Stimulated activated CD4-positive, alpha-beta T cell treated with anti-CD3 and anti-CD28 coated beads, Interleukin-12 subunit alpha, Interleukin-12 subunit beta, amount 100 ng/mL, for 4 hours (primary cell): Measurements from ENCODE around the gene GPC6.

Experiments used
- DNase-seq: peaks from one replicate; pipeline ENCODE4 v3.0.0-alpha.2; 2020

The GPC6 gene

DNA sequence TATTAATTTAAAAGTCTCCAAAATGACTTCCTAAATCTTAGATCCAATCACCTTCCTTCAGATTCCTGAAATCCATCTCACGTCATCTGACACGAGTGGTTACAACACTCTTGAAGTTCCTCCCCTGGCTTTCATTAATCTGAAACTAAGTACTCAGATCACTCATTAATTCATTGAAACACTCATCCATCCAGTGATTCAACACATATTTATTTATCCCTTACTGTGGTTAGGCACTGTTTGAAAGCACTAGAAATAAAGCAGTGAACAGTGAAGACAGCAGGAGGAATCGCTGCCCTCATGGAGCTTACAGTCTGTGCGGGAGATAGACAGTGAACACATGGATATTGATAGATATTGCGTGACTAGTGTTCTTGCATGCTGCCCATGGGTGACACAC lies 780.5 kb downstream of the GPC6 start:
- no peak for DNase-seq

DNA sequence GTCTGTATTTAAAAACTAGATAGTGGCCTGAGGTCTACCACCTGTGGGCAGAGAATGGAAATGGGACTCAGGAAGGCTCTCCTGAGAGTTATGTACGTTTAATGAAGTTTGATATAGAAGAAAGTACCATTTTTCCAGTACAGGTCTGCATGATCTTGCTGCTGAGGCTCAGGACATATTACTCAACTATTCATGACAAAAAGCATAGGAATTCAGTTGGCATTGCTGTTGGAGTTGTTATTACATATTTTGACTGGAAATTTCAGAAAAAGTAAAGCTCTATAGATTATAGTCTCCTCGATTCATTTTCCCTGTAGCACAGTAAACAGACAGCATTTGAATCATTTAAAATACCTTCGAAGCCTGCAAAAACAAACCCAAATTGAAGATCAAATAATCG lies 783.1 kb downstream of the GPC6 start:
- DNase-seq, result no peak

DNA sequence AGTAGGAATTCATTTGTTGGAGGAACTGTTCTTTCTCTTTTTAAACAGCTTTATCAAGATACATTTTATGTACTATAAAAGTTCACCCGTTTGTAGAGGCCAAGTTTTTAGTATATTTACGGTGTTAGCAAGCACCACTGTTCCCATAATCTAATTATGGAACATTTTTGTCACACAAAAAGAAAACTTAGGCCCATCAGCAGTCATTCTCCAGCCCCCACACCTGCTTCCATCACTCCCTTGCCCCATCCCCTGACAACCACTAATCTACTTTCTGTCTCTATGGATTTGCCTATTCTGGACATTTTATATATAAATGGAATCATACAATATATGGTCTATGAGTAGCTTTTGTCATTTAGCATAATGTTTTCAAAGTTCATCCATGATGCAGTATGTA lies 787.9 kb downstream of the GPC6 start:
- DNase-seq, result no peak

DNA sequence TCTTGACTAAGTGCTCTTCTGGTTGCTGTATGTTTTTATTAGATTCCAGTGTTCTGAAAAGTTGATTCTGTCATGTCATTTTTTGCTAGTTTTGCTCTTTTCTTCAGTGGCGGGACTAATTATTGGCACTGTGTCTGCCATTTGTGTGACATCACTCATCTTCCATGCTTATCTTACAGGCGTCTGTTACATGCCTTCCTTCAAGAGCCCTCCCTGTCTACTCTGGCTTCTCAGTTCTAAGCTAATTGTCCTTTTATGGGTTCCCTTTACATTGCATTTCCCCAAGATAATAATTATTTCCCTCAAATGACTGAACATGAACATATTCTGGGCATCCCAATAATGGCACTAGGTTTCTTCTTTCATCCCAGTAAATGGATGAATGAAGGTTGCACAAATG lies 793.8 kb downstream of the GPC6 start:
- no peak for DNase-seq

DNA sequence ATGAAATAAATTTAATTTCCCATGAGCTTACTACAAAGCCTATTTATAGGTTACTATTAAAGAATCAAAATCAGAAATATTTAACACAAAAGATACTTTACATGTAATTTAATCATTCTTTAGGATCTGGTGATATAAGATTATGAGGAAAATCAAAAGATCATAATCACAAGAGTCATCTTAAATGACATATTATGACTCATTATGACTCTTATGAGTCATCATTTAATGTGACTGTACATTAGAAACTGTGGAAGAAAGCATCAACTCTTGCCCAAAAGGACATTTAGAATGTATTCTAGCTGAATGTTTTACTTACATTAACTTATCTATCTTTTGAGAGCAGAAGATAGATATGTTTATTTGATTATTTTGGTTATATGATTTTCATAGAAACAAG lies 794.2 kb downstream of the GPC6 start:
- DNase-seq, result no peak

DNA sequence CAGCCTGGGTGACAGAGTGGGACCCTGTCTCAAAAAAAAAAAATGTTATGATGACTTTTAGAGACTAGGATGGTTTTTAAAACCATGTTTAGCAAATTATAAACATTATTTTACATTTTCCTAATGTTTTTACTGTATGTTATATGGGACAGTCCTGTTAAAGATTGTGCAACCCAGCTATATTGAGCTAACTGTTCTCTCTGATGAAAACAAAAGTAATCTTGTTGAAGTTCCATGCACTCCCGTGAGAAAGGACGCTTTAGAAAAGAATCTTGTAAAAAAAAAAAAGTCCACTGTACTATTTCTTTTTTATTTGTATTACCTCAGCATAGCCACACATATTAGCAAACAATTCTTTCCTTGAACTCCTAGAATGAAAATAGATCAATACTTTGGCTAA lies 801.6 kb downstream of the GPC6 start:
- no peak for DNase-seq

DNA sequence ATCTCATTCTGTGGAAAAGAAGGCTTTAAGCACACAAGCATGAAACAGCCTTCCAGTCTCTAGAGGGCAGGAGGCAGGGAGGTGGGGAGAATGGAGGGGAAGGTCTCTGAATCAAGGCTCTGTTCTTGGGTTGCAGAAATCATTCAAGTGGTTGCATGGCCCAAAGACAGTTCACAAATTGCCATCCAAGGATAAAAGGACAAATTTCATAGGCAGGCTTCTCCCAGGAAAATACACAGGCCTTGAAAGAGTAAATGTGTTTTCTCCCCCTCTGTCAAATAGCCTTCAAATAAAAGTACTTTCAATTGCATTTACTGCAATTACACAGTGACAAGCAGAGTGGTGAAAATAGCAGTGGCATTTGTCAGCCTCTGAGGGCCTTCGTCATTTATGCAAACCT lies 802.0 kb downstream of the GPC6 start:
- no peak for DNase-seq

DNA sequence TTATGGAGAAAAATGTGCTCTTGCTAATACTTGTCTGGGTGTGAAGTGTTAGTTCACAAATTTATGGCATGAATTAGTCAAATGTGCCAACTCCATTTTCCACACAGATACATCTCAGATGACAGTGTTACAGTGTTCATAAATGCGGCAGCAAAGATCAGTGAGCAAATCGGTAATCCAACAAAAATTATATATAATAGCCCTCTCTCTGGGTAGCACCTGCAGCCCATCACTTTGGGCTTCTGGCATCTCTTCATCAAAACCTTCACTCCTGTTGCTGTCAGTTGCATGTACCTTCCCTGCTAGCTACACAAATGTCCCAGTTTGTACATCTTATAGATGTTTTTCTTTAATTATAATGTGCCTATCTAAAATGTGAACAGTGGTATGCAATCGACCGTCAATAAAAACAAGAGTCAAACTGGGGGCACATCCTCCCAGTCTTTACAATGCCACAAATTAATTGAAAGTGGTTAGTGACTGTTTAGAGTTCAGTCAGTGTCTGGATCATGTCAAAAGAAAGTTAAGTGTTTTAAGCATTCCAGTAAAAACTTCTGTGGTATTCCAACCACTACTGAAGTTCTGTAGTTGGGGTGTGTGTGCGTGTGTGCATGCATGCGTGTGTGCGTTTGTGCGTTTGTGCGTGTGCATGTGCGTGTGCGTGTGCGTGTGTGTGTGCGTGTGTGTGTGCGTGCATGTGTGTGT lies 804.0 kb downstream of the GPC6 start:
- DNase-seq, result no peak

DNA sequence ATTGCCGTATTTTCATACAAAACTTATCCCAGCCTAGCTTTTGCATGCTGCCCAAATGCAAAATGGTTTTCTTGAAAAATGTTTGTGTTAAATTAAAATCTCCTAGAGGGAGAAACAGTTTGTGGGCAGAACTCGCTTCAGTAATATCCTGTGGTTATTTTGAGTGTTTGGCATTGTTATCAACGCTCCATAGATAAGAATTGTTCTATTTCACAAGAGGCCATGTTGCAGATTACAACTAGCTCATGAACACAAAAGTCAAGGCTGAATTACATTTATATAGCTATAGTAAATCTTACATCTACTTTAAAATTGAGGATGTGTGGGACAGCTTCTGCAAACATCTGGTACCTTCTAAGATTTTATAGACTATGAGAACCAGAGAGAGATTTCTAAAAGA lies 805.0 kb downstream of the GPC6 start:
- DNase-seq, result no peak

DNA sequence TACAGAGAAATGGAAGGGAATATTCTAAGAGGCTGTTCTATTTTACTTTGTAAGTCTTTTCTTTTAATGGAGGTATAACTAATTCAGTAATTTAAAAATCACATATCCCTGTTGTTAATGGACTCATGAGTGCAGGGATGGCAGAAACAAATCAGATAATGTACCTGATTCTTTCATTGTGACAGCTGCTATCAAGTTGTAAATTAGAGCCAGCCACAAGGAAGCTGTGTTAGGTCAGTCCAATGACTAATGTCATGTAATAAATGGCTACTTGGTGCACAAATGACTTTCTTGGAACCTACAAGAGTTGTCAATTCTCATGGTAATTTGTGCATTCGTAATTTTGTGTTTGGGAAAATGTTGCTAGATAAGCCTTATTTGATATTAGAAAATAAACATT lies 806.5 kb downstream of the GPC6 start:
- DNase-seq, result no peak

DNA sequence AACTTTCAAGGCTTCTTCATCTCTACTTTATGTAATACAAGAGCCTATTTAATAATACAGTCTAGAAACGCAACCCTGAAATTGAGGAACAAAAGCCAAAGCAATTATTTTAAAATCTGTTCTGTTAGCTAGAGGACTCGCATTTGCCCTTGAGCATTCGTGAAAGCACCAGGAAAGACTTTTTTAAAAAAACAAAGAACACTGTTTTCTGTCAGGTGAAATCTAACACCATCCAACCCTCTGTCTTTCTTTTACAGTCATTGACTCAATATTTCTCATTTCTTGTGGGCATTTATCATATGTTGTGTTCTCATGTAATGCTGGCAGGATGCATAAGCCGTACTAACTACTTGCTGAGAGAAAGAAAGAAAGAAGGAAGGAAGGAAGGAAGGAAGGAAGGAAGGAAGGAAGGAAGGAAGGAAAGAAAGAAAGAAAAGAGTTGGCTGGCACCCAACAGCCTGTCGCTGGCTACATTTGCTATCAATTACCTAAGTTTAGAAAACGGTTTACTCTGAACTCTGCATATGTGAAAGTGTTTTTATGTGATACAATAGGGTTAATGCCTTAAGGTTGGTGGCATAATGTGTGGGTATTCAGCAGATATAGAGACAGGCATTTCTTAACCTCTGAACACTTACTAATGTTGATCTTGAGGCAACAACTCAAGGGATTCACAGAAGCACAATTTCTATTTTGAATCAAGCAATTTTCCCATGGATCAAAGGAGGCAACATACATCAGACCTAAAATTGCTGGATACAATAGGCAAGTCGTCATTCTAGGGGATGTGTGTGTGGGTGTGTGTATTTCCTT lies 807.4 kb downstream of the GPC6 start:
- DNase-seq, result no peak

DNA sequence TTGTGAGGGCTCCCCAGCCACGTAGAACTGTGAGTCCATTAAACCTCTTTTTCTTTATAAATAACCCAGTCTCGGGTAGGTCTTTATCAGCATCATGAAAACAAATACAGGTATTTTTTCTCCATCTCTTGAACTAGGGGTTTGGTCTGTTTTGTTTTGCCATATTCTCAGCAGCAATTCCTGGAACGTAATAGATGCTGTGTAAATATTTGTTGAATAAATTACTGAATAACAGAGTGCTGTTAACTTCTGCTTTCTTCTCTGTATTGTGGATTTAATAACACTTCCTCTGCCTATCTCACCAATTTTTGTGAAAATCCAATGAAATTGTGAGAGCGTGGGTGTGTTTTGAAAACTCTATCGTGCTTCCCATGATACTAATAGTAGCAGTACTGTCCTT lies 823.4 kb downstream of the GPC6 start:
- no peak for DNase-seq

DNA sequence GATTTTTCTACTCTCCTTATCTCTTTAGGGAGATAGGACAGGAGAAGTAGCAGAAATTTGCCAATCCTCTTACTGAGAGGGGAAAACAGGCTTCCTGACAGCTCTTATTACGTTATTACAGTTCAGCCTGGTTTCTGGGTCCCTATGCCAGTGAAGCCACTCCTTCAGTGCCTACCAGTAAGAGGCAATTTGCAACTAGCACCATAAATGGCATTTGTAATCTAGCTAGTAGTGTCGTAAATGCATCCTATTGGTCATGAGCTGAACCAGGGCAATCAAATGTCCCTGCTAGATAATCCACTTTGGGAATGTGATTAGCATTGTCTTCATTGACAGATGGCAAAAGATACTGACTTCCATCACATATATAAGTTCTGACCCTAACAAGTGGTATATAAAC lies 824.1 kb downstream of the GPC6 start:
- DNase-seq, result no peak

DNA sequence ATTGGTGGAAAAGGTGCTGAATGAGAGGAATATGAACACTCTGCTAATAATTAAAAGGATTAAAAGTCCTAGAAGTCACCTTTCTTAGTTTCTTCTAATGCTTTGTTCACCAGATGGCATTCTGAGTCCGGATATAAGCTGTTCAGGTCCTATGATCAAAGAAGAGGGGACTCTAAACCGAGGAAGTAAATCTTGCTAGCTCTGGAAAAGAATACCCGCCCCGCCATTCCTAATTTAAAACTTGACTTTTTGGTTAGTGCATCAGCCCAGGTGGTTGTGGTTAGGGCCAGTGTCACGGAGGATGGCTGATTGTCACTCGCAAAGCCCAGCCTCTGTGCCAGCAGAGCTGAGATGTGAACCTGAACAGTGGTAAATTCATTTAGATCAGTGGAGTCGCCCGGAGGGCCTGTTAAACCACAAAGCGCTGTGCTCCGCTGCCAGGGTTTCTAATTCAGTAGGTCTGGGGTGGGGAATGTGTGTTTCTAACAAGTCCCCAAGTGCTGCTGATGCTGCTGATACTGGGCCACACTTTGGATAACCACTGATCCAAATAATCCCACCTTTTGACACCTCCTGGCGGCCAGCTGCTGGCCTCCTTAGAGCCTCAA lies 827.5 kb downstream of the GPC6 start:
- no peak for DNase-seq

DNA sequence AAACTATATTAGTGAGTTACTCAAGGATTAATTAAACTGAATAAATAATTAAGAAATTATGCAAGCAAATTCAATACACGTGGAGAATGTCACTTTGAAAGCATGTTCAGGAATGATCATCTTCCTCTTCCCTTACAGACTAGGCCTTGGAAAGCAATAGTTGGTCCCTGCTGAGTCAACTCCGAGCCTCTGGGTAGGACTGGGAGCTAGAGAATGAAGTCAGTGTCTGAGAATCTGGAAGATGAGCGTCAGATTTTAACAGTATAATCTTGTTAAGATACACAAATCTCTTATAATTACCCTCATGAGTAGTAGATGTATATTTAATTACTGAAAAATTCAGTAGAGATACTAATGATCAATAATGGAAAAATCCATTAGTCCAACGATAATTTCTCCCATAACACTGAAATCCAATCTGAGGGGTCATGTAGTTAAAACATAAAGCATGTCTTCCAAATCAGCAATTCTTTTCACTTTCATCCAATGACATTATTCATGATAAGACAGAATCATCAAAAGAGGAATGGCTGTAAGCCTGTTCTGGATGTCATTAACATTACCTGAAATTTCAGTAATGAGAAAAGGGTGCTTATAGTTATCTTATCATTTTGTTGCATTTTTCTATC lies 829.9 kb downstream of the GPC6 start:
- DNase-seq, result no peak

DNA sequence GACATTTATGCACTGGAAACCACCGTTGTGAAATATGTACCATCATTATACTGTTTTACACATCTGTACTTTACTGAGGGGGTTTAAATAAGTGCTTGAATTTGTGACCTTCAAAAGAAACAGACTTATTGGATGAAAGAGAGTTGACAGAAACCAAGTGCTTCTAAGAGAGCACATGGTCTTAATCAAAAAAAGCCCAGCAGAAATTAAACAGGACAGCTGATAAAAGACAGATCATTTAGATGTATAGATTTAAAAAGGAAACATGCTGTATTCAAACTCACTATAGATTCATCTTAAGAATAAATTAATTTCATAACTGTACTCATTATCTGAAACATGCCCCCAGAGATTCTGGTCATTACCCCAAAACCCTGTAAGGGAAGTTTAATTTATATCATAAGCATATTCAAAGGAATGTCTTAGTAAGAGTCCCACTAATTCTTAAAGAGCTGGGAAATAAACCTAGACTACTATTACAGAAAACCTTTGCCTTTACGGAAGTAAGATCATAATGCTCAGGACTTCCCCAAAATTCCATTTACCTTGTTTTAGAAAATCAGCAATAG lies 831.1 kb downstream of the GPC6 start:
- DNase-seq, result no peak

DNA sequence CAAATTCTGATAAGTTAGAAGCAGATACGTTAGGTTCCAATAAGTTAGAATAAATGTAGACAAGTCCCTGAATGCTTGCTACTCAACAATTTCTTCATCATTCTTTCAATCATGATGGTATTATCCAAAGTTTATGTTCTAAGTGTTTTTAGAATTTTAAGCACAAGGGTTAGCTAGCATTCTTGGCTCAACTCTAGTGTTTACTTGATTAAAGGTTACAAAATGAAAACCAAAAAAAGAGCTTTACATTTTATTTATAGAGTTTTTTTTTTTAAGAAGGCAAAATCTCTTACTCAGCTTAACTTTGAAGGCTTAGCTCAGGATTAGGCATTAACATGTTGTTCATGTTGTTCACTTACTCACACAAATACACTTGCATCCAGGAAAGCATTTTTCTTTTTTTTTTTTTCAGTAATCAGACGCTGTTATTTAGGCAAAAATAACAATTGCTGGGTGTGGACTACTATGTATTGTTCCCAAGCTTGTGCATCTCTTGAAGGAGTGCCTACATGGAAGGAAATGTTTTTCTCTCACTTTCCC lies 832.3 kb downstream of the GPC6 start:
- no peak for DNase-seq

DNA sequence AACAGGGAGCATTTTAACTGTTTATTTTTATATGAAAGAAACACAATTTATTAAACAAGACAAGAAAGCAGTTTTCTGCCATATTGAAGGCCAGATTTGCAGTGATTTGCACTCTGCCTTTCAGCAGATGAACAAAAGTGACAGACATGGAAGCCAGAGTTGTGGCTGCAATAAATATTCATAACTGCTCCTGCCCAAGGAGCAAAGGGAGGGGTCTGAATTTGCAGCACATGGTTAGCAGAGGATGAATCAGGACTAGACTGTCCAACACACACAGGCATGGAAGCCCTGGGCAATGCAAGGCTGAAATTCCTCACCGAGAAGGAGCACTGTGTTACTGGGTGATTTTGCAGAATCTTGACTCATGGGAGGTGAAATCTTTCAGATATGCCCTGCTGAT lies 834.7 kb downstream of the GPC6 start:
- DNase-seq, result no peak

DNA sequence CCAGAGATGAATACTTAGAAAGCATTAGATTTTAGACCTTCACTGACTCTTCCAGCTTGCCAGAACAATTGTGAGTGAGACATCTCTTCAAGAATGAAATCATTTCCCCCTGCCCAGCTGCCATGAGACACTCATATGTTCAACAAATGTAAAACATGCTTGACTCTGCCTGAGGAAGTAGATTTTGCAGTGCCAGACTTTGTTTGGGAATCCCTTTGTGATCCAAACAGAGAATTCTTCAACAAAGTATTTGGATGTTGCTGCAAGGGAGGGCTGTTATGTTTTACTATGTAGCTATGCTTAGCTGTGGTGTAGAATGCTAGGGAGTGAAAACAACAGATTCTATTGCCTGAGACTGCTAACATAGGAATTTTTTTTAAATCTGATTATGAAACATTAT lies 836.5 kb downstream of the GPC6 start:
- DNase-seq, result no peak

DNA sequence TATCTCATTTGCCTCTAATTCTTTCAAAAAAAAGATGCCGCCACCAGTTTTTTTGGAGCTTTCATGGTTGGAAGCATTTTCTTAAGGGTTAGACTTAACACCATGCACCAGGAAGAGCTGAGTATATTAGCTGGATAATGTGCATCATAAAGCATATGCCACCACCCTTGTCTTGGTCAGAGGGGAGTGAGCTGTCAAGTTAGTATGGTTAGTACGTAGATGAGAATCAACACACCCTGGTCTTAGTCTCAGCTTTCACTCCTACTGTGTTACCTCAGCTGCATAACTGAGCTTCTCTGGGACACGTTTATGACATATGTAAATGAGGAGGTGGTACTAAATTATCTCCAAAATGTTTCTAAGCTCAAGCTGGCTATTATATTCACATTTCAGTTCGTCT lies 837.2 kb downstream of the GPC6 start:
- DNase-seq, result no peak

DNA sequence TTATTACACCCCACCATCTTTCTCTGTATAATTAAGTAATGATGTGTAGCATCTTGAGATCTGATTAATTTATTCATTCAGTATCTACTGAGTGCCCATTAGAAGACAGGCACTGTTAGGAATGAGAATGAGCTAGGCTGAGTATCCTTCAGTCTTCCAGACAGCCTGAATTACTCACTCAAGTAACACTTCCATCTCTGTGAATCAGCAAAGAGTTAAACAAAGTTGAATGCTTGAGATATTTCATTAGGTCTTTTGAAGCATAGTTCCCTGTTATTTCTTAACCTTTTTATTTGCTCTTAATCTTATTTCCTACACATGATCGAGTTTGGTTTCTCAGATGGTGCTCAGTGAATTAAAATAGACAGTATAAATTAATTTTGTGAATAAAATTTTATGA lies 839.1 kb downstream of the GPC6 start:
- DNase-seq, result no peak

DNA sequence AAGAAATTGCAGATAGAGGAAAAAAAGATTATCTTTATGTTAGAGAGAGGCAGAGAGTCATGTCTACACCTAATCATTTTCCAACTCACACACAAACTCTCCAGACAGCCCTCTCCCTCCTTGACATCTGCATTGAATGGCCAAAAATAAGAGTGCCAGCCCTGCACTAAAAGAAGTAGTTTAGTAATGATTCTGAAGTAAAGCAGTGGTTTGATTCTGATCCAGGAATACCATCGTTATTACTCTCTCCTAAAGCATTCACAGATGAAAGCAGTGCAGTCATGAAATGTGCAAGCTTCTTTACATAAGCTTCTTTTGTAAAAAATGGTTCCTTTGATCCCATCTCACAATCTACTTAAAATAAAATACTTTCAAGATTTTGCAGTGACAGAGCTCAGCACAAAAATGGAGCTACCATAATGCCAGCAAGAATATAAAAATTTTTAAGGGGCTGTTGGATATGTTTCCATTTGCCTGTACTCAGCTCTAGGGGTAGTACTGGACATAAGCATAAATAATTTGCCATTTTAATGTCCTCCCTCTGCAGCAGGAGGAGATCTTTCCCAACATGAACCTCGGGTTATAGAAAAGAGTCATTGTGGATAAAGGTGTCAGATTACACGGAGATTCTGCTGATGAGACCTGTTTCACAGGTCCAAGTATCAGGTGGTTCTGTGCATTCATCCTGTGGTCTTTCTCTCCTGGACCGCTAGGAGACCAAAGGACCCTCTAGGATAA lies 846.6 kb downstream of the GPC6 start:
- DNase-seq, result no peak

DNA sequence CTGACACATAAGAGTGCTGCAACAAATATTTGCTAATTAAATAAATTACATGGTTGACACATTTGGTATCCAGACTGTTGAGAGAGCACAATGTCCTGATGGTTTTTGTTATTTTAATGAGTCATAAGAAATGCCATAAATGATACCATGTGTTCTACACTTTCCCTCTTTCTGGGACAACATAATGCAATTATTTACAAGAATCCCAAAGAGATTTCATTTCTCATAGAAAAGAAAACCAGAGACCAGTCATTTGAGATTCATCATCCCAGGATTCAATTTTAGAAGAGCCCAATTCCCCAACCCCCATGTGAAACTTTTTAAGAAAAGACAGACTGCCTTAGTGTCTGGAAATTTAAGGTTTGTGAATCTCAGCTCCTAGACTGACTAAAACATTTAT lies 853.3 kb downstream of the GPC6 start:
- no peak for DNase-seq
